Neuronal stem cell (in vitro differentiated cells): ENCODE measurements around the gene SLC17A9.

Experiments
- DNase-seq: peaks from one replicate; pipeline ENCODE4 v3.0.0-alpha.2; 2013; ENCODE audit warnings: low spot score
- H2AFZ ChIP-seq: one replicate; pipeline ENCODE4 v1.6.1; 2013; ENCODE audit warnings: mild to moderate bottlenecking, low read length, inconsistent platforms
- H2AK5ac ChIP-seq: 2 replicates; pipeline ENCODE4 v1.6.1; 2013; ENCODE audit warnings: low read depth, mild to moderate bottlenecking, inconsistent platforms, low read length, moderate library complexity, mixed read lengths
- H2BK120ac ChIP-seq: 2 replicates; pipeline ENCODE4 v1.6.1; 2013; ENCODE audit warnings: low read depth, mild to moderate bottlenecking, inconsistent platforms, low read length, moderate library complexity, mixed read lengths
- H2BK12ac ChIP-seq: one replicate; pipeline ENCODE4 v1.6.1; 2013; ENCODE audit warnings: low read length, inconsistent platforms
- H2BK15ac ChIP-seq: 2 replicates; pipeline ENCODE4 v1.6.1; 2013; ENCODE audit warnings: mild to moderate bottlenecking, low read length, inconsistent platforms, mixed read lengths
- H2BK5ac ChIP-seq: one replicate; pipeline ENCODE4 v1.6.1; 2013; ENCODE audit warnings: inconsistent platforms, mild to moderate bottlenecking, low read length, moderate library complexity
- H3K14ac ChIP-seq: one replicate; pipeline ENCODE4 v1.6.1; 2013; ENCODE audit warnings: low read length, inconsistent platforms
- H3K18ac ChIP-seq: 2 replicates; pipeline ENCODE4 v1.6.1; 2013; ENCODE audit warnings: low read length, inconsistent platforms
- H3K23ac ChIP-seq: 2 replicates; pipeline ENCODE4 v1.6.1; 2013; ENCODE audit warnings: low read depth, mild to moderate bottlenecking, mixed read lengths, low read length, inconsistent platforms; ENCODE audit not compliant: poor library complexity
- H3K27ac ChIP-seq: replicated peaks from 3 replicates; pipeline ENCODE4 v1.5.1; 2013; ENCODE audit warnings: low read length, inconsistent platforms
- H3K27me3 ChIP-seq, 3 experiments: 2 replicates each; pipeline ENCODE4 v1.6.1; 2013; ENCODE audit warnings: low read length in 3 of 3, mild to moderate bottlenecking in 2 of 3, inconsistent platforms in 1 of 3, low read depth in 1 of 3, mixed read lengths in 1 of 3, moderate library complexity in 1 of 3; ENCODE audit not compliant: control insufficient read depth in 3 of 3, insufficient read depth in 3 of 3
- H3K36me3 ChIP-seq, 2 donors: replicated peaks in 1 of 2; 2 replicates each; pipeline ENCODE4 v1.6.1; 2013; ENCODE audit warnings: low read length in 2 of 2; ENCODE audit not compliant: control insufficient read depth in 2 of 2, insufficient read depth in 2 of 2
- H3K4ac ChIP-seq: 2 replicates; pipeline ENCODE4 v1.6.1; 2013; ENCODE audit warnings: inconsistent platforms, mild to moderate bottlenecking, low read length, moderate library complexity
- H3K4me1 ChIP-seq, 2 donors: 1 replicate in 1 of 2; 2 replicates in 1 of 2; pipeline ENCODE4 v1.6.1; 2013; ENCODE audit warnings: low read length in 2 of 2, low read depth in 1 of 2; ENCODE audit not compliant: control insufficient read depth in 2 of 2, insufficient read depth in 1 of 2
- H3K4me2 ChIP-seq: one replicate; pipeline ENCODE4 v1.6.1; 2013; ENCODE audit warnings: mild to moderate bottlenecking, low read length, inconsistent platforms; ENCODE audit not compliant: insufficient read depth, poor library complexity, severe bottlenecking
- H3K4me3 ChIP-seq, 2 donors: 2 replicates each; pipeline ENCODE4 v1.5.1; 2013; ENCODE audit warnings: low read length in 2 of 2, mild to moderate bottlenecking in 2 of 2, inconsistent platforms in 1 of 2, moderate library complexity in 1 of 2
- H3K79me1 ChIP-seq: one replicate; pipeline ENCODE4 v1.6.1; 2013; ENCODE audit warnings: low read depth, mild to moderate bottlenecking, inconsistent platforms, low read length, moderate library complexity
- H3K9ac ChIP-seq: one replicate; pipeline ENCODE4 v1.6.1; 2013; ENCODE audit warnings: mild to moderate bottlenecking, low read depth, low read length, inconsistent platforms; ENCODE audit not compliant: poor library complexity
- H3K9me3 ChIP-seq, 2 donors: replicated peaks in 1 of 2; 2 replicates each; pipeline versions ENCODE3 to v1.6.1; 2013; ENCODE audit warnings: low read length in 2 of 2, mild to moderate bottlenecking in 2 of 2, inconsistent platforms in 1 of 2, low read depth in 1 of 2, mixed read lengths in 1 of 2, moderate library complexity in 1 of 2; ENCODE audit not compliant: control insufficient read depth in 2 of 2, insufficient read depth in 1 of 2
- H4K8ac ChIP-seq: one replicate; pipeline ENCODE4 v1.6.1; 2013; ENCODE audit warnings: low read depth, mild to moderate bottlenecking, inconsistent platforms, low read length, moderate library complexity
- H4K91ac ChIP-seq: one replicate; pipeline ENCODE4 v1.6.1; 2013; ENCODE audit warnings: low read length, low read depth, mild to moderate bottlenecking, inconsistent platforms; ENCODE audit not compliant: poor library complexity
- WGBS, 2 donors: extraction: QIAGEN DNeasy Blood & Tissue Kit; methylation state at CpG; one replicate each; pipeline ENCODE4 v1.1.7; 2013; ENCODE audit warnings: missing lambda C conversion rate in 2 of 2, mixed read lengths in 1 of 2; ENCODE audit not compliant: insufficient read length in 2 of 2, insufficient replicate concordance in 1 of 2; ENCODE audit errors: extremely low coverage in 2 of 2; 5-methylcytosine and 5-hydroxymethylcytosine counted together

The SLC17A9 gene

DNA sequence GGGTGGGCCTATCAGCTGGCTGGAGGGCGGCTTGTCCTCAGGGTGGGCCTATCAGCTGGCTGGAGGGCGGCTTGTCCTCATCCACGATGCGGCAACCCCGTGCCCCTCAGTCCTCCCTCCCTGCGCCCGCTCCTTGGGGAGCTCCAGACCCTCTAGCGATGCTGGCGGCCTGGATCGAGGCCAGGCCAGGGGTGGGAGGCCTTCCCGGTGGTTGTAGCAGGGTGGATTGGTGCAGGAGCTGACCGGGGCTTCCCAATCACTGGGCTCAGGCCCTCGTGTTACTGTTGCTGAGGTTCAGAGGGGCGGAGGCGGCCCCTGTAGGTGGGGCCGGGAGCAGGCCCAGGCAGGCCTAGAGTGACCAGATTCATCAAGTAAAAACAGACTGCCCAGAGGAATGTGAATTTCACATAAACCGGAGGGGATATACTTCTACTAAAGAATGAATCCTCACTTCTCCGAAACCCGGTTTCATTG, 8.8 kb downstream of the SLC17A9 start:
- DNase-seq: no peak
- Histone ChIP-seq H3K4me1 (peaks cover 0 to 5% of the 10 kb centered on the region in 2 donors), H2BK15ac (no peak overlapping the region), H3K9me3 (peaks cover 0 to 5% of the 10 kb centered on the region in 2 donors), H2AFZ (peak overlapping the region; percentile 73), H2BK5ac (no peak overlapping the region), H3K79me1 (peaks cover 4% of the 10 kb centered on the region), H3K4me3 (no peak overlapping the region), H2AK5ac (peak overlapping the region; percentile 54), H3K23ac (no peak overlapping the region), H3K36me3 (peaks cover 0 to 4% of the 10 kb centered on the region in 2 donors), H3K27ac (no peak overlapping the region), H3K4ac (no peak overlapping the region), H3K14ac (no peak overlapping the region), H2BK12ac (no peak overlapping the region), H4K91ac (no peak overlapping the region), H4K8ac (no peak overlapping the region), H3K4me2 (peak overlapping the region; percentile 18), H3K27me3 (peaks cover 0 to 27% (median 0%) of the 10 kb centered on the region in 3 experiments), H3K18ac (peak overlapping the region; percentile 87), H2BK120ac (no peak overlapping the region), H3K9ac (peak overlapping the region; percentile 60)
- no CpG with 5 or more reads among the region's 19 CpGs for WGBS, 2 donors

DNA sequence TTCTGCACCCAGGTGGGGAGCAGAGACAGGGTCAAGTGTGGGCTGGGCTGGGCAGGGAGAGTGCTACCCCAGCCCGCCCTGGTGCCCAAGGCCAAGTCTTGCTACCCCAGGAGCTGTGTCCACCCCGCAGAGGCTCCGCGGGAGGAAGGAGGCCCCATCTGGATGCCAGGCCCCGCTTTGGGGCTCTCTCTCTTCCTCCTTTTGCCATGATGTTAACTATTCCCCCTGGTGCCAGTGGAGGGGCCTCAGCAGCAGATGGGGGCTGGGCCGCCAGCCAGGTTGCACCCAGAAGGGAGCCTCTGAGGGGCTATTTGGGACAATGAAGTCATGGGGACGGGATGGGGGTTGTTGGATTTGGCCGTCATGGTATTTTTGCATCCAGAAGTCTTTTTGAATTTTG, 9.3 kb downstream of the SLC17A9 start:
- Histone ChIP-seq H3K79me1 (peaks cover 4% of the 10 kb centered on the region), H2BK15ac (no peak overlapping the region), H3K4me1 (peaks cover 0 to 5% of the 10 kb centered on the region in 2 donors), H2AFZ (peak overlapping the region; percentile 73), H3K4me2 (no peak overlapping the region), H3K18ac (no peak overlapping the region), H3K9ac (peak overlapping the region; percentile 37), H2BK120ac (no peak overlapping the region), H3K14ac (no peak overlapping the region), H2BK12ac (peak overlapping the region; percentile 25), H3K36me3 (peaks cover 0 to 4% of the 10 kb centered on the region in 2 donors), H4K8ac (no peak overlapping the region), H3K27ac (no peak overlapping the region), H3K23ac (no peak overlapping the region), H2BK5ac (no peak overlapping the region), H2AK5ac (peak overlapping the region; percentile 54), H3K9me3 (peaks cover 0 to 5% of the 10 kb centered on the region in 2 donors), H3K4me3 (no peak overlapping the region), H3K4ac (no peak overlapping the region), H4K91ac (no peak overlapping the region), H3K27me3 (peaks cover 0 to 29% (median 0%) of the 10 kb centered on the region in 3 experiments)
- WGBS, 2 donors: no CpG with 5 or more reads among the region's 8 CpGs
- no peak for DNase-seq

DNA sequence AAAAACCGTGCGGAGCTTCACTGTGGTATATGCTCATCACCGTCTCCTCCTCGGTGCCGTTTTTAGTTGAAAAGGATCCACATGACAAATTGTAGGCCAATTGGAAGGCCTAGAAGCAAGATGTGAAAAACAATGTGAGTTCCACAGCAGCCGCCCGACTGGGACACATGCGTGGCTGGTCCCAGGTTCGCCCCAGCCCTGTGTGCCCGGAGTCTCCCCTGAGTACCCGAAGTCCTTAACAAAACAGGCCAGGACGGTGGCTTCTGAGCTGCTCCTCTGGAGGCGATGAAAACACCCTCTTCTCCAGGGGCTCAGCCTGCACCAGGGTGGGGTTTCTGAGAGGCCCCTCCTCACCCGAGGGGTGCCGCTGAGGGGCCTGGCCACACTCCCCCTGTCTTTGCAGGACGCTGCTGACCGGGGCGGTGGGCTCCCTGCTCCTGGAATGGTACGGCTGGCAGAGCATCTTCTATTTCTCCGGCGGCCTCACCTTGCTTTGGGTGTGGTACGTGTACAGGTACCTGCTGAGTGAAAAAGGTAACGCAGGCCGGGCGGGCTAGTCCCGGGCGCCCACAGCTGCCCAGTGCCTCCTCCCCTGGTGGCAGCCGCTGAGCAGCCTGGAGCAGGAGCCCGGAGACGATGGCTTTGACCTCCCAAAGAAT, 9.8 kb downstream of the SLC17A9 start:
- Histone ChIP-seq H3K79me1 (peaks cover 4% of the 10 kb centered on the region), H3K4ac (no peak overlapping the region), H3K27ac (no peak overlapping the region), H4K8ac (no peak overlapping the region), H2AK5ac (peak overlapping the region; percentile 60), H3K36me3 (peaks cover 0 to 4% of the 10 kb centered on the region in 2 donors), H4K91ac (no peak overlapping the region), H3K9ac (no peak overlapping the region), H2BK120ac (no peak overlapping the region), H2BK15ac (peak overlapping the region; percentile 67), H2BK12ac (peak overlapping the region; percentile 14), H3K23ac (no peak overlapping the region), H3K9me3 (peaks cover 0 to 5% of the 10 kb centered on the region in 2 donors), H3K18ac (no peak overlapping the region), H3K4me2 (no peak overlapping the region), H3K4me1 (peaks cover 0 to 5% of the 10 kb centered on the region in 2 donors), H3K27me3 (peaks cover 0 to 33% (median 0%) of the 10 kb centered on the region in 3 experiments), H2BK5ac (no peak overlapping the region), H2AFZ (no peak overlapping the region), H3K14ac (no peak overlapping the region), H3K4me3 (no peak overlapping the region)
- no peak for DNase-seq
- WGBS, 2 donors: no CpG with 5 or more reads among the region's 30 CpGs

DNA sequence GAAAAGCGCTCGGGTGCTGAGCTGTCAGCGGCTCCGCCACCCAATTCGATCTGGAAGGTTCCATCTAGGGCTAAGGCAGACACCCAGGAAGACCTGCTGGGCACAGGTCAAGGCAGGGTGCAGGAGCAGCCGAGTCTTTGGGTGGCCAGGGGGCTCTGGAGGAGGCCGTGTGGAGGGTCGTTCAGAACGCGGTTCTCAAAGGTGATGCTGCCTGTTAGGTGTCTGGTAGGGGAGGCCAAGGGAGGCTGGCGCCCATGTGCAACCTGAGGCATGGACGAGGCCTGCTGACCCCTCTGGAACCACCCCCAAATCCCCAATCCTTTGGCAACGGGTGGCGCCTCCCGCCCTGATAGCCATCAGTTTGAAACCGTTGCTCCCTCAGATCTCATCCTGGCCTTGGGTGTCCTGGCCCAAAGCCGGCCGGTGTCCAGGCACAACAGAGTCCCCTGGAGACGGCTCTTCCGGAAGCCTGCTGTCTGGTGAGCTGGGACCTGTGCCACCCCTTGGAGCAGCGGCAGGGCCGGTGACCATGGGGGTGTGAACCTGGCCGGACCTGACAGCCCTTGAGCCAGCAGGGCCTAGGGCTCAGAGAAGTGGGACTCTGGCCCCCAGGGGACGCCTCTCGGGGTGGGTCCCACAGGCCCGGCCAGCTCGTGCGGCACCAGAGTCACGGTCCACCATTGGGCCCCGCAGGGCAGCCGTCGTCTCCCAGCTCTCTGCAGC, 10.5 kb downstream of the SLC17A9 start:
- no CpG with 5 or more reads among the region's 32 CpGs for WGBS, 2 donors

More for the DNA sequence above, 10.5 kb downstream of the SLC17A9 start:
- Histone ChIP-seq H4K91ac (no peak overlapping the region), H2BK12ac (peak overlapping the region; percentile 22), H3K36me3 (no peaks in the 10 kb centered on the region), H3K79me1 (no peaks in the 10 kb centered on the region), H3K4me2 (no peak overlapping the region), H3K9me3 (peaks cover 0 to 2% of the 10 kb centered on the region in 2 donors), H2AK5ac (peak overlapping the region; percentile 60), H3K4me3 (peak overlapping the region in 1 of 2 donors; percentile 27), H3K4ac (no peak overlapping the region), H3K4me1 (peaks cover 0 to 2% of the 10 kb centered on the region in 2 donors), H3K14ac (no peak overlapping the region), H2BK15ac (peak overlapping the region; percentile 67), H3K27ac (no peak overlapping the region), H2BK120ac (no peak overlapping the region), H2AFZ (no peak overlapping the region), H2BK5ac (peak overlapping the region; percentile 53), H4K8ac (peak overlapping the region; percentile 92), H3K27me3 (peaks cover 0 to 39% (median 0%) of the 10 kb centered on the region in 3 experiments), H3K18ac (peak overlapping the region; percentile 52), H3K23ac (peak overlapping the region; percentile 73), H3K9ac (peak overlapping the region; percentile 60)
- no peak for DNase-seq
